Hepatocyte (in vitro differentiated cells): ENCODE measurements around the gene FLT1.

ENCODE experiments used
- EZH2 ChIP-seq: fragments of 200-600 bp; sonication (generic); IDR thresholded peaks from 2 replicates; pipeline ENCODE4 v1.6.1; 2016; ENCODE audit warnings: antibody characterized with exemption, mild to moderate bottlenecking, borderline replicate concordance
- TF ChIP-seq, protein P1 (sequence below): fragments of 200-600 bp; sonication (generic); IDR thresholded peaks from 2 replicates; pipeline ENCODE4 v1.5.1; 2016; ENCODE audit warnings: antibody characterized with exemption, mild to moderate bottlenecking; ENCODE audit not compliant: poor library complexity

GRCh38 chr13:28333204-28333881 lies 161.6 kb downstream of the FLT1 start:
- TF ChIP-seq, protein P1, sequence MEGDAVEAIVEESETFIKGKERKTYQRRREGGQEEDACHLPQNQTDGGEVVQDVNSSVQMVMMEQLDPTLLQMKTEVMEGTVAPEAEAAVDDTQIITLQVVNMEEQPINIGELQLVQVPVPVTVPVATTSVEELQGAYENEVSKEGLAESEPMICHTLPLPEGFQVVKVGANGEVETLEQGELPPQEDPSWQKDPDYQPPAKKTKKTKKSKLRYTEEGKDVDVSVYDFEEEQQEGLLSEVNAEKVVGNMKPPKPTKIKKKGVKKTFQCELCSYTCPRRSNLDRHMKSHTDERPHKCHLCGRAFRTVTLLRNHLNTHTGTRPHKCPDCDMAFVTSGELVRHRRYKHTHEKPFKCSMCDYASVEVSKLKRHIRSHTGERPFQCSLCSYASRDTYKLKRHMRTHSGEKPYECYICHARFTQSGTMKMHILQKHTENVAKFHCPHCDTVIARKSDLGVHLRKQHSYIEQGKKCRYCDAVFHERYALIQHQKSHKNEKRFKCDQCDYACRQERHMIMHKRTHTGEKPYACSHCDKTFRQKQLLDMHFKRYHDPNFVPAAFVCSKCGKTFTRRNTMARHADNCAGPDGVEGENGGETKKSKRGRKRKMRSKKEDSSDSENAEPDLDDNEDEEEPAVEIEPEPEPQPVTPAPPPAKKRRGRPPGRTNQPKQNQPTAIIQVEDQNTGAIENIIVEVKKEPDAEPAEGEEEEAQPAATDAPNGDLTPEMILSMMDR: no peak
- no peak for TF ChIP-seq EZH2
